ENCODE results near the gene MSLN.

Gene MSLN

DNA sequence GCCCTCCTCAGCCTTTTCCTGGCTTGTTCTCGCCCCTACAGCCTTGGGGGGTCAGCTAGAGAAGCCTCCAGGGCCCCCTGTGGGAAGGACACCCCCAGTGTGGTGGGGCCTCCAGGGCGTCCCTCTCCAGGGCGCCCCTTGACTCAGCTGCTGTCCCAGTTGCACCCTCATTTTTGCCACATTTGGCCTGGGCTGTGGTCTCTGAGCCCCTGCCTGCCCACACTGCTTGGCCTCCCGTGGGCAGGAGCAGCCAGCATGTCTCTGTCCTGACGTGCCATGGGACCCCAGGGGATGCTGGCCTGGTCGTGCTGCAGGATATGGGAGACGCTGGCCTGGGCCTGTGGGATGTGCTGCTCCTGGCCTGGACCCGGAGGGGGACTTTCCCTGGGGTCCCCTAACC is 32.9 kb downstream of the MSLN start:
- no peak for DNase-seq (ENCODE audit: low spot score)

DNA sequence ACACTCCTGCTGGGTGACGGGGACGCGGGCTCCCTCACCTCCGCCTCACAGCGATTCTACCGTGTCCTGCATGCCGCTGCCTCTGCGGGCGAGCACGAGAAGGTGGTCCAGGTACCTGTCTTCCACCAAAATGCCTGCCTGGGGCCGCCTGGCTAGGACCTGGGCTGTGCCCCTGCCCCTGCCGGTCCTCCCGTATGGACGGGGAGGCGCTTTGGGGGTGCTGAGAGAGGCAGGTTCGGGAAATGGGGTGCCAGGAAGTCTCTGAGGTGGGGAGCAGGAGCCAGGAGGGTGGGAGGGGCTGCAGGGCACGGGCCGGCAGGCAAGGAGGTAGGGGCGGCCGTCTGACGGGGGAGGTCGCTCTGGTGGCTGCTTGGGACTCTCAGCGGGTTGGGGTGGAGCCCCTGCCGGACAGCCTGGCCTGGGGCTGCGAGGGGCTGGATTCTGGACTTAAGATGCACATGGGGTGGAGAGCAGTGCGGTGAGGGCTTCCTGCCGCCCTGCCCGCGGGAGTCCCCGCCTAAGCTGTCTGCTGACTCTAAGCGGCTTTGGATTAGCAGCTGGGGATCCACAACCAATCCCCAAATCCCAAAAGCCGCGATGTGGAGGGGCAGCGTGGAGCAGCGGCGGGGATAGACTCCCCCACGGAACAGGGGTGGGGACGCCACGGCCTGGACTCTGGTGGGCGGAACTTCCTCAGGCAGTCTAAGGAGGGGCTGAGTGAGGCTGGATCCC is 33.7 kb downstream of the MSLN start:
- DNase-seq (ENCODE audit: low spot score): no peak

- no peak for DNase-seq (ENCODE audit: low spot score)
Measured at GRCh38 chr16:794853-795466, 34.4 kb downstream of the MSLN start.

GRCh38 chr16:795580-796229 is 35.2 kb downstream of the MSLN start:
- no peak for DNase-seq (ENCODE audit: low spot score)

DNA sequence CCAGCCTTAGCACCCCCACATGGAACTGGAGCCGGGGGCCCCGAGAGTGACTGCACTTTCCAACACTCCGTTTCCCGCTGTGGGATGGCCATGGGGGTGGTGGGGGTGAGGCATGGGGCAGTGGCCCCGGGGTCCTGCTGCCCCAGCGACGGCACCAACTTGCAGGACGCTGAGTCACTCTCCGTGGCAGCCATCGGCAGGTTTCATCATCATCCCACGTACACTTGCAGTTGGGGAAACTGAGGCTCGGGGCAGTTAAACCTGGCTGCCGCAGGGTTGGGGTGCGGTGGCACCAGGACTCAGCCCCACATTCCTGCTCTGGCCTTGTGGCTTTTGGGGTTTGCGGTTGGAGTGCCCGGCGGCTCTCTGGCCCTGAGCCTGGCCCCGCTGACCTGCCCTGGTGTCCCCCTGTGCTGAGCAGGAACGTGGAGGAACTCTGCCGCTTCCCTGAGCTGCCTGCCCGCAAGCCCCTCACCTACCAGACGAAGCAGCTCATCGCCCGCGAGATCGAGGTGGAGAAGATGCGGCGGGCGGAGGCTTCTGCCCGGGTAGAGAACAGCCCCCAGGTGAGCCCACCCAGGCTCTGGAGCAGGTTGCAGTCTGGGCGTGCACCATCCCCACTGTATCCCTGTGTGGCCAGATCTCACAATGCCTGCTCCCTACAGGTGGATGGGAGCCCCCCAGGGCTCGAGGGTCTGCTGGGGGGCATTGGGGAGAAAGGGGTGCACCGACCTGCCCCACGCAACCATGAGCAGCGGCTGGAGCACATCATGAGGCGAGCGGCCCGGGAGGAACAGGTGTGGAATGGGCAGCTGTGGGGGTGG is 36.0 kb downstream of the MSLN start:
- DNase-seq (ENCODE audit: low spot score): no peak

DNA sequence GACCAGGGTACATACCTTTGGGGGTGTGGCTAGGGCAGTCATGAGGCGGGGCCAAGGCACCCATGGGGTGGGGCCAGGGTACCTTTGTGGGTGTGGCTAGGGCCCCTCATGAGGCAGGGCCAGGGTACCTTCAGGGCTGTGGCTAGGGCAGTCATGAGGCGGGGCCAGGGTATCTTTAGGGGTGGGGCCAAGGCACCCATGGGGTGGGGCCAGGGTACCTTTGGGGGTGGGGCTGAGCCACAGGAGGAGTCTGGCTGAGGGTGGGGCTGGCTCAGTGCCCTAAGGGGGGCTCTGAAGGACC is 36.5 kb downstream of the MSLN start:
- no peak for DNase-seq (ENCODE audit: low spot score)

DNA sequence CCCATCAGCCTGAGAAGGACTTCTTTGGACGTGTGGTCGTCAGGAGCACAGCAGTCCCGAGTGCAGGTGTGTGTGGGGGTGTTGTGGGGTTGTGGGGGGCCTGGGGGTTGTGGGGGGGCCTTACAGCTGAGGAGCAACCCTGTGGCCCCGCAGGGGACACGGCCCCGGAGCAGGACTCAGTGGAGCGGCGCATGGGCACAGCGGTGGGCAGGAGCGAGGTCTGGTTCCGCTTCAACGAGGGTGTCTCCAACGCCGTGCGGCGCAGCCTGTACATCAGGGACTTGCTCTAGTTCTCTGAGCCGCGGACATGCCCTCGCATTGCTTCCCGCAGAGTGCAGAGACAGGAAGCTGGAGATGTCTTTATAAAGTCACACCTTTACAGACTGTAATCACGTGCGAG is 37.2 kb downstream of the MSLN start:
- no peak for DNase-seq (ENCODE audit: low spot score)

- DNase-seq (ENCODE audit: low spot score): no peak
Measured at GRCh38 chr16:798666-799065, 38.1 kb downstream of the MSLN start.

DNA sequence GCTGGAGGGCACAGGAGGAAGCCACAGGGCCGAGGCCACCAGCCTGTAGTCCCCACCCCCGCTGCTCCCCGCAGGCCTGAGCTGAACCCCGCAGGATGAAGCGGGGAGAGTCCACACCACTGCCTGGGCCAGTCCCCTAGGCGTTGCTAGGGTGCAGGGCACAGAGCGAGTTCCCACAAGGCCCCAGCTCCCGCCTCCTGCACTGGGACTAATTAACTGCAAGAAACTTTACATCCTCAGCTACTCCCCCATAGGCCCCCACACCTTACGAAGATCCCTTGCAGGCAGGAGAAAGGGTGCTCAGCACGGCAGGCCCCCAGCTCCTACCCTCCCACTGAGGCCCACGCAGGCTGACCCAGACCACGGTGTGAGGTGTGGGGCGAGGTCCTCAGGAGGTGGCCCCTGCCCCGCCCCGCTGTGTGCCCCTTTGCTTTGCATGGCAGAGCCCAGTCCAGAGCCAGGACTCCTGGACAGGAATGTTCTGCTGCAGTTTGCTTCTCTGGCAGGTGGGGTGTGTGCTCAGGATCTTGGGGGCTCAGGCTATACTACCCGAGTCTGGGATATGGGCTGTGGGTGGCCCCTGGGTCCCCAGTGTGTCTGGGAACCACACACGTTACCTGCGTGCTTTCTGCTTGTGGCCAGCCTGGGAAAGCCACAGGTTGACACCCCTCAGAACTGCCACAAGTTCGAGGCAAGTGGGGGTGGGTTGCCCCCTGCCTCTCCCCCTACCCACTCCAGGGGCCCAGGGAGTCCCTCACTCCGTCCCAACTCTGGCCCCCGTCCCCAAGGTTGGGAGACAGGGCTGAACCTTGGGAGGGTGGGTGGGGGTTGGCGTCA is 38.8 kb downstream of the MSLN start:
- DNase-seq (ENCODE audit: low spot score): no peak

DNA sequence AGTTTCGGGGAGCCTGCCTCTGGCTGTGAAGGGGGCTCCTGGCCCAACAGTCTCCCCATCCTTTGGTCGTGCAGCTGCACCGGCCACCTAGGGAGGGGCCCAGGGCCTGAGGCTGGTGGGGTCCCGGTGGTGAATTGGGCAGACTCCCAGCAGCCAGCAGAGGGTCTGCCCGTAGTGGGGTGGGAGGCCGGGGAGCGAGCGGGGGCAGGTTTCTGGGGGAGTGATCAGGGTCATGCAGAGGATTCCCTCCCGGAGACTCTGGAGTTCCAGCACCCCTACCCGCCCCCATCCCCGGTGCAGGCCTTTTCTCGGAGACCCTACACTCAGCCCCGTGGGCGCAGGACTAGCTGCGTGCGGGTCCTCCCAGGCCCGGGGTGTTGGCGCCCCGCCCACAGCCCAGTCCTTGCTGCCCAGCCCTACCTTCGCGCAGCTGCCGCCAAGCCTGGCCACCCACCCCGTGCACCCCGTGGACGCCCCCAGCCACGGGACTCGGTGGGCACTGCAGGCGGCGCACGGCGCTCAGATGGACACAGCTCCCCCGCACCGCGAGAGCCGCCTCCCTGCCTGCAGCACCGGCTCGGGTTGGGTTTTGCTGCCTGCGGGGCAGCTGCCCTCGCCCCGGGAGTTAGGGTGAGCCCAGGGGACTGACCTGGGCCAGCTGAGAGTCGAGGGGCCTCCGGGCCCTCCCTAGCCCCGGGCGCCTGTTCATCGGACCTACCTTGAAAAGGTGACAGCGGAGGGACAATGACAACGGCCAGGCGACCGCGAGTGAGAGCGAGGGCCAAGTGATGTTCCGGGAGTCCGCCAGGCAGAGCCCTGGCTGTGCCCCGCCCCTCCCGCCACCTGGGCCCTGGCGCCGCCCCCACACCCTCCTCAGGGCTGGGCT is 39.7 kb downstream of the MSLN start, which contains the start of gene GNG13:
Gene GNG13, minus strand, starts transcription at position 787 of the 886 bp plus-strand sequence. CDS start 1,657 bp downstream, outside the sequence.
- DNase-seq (ENCODE audit: low spot score): no peak

DNA sequence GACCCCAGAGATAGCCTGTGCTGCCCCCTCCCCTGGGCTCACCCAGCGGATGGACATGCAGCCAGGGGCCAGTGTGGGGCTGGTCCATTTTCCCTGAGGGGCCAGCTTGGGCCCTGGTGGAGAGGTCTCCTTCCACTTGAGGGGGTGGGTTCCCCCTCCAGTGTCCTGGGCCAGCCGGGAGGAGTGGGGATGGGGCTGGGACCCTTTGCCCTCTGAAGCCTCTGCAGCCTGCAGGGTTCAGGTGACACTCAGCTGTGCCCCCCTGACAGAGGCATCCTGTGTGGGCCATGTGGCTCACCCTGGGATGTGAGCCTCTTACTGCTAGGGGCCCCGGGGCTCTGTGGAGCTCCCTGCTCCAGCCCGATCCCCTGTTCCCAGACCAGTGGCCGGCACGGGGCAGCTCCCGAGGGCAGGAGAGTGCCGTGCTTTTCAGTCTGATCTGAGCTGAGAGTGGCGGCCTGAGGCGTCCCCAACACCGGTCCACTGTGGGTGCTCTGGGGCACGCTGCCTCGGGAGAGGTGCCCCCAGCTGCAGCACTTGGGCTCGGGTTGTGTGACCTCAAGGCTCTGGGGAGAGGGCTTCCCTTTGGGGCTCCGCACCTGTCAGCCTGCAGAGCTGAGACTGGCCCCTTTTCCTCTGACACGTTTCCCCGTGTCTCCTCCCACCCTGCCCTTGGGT is 40.4 kb downstream of the MSLN start:
- no peak for DNase-seq (ENCODE audit: low spot score)

DNA sequence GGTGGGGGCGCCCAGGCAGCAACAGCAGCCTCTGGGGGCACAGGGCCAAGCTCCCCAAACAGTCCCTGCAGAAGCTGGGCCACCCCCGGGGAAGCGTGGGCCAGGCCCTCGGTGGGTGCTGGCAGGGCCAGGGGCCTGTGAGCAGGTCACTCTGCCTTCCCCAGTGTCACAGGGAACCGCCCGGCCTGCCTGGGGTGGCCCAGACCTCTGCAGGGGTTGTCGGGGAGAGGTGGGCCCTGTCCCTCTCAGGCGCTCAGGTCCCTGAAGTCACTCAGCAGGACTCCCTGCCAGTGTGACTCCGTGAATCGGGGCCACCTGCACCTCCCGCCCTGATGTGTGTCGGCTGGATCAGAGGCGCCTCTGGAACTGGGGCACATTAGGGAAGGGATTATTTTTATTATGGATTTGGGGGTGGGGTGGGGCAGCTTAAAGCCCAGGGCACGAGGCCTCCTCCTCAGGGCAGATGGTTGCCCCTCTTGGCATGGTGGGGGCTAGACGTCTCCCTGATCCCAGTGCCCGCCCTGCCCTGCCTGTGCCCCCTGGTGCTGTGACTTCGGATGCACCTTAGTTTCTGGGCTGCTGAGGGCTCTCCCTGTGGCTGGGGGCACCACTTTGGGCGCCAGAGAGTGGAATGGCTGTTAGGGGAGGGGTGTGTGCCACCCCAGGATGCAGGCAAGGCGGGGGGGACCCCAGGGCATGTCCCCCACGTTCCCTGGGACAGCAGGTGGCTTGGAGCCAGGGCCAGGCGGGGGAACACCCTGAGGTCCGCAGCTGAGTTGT is 41.2 kb downstream of the MSLN start:
- no peak for DNase-seq (ENCODE audit: low spot score)

DNA sequence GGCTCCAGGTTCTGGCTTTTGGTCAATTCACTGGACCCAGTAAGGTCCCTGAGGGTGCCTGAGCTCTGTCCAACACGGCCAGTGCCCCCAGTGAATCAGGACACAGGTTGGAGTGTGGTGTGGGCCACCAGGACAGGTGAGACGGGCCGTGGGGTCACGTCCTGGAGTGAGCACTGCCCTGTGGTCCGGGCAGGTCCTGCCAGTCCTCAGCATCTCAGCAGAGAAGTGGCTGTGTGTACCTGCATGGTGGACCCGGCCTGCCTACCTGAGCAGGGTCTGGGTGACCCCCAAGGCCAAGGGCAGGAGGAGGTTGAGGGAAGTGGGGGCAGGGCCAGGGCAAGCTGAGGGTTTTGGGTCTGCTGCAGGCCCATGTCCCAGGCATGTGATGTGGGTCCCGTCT is 41.9 kb downstream of the MSLN start:
- DNase-seq (ENCODE audit: low spot score): no peak

GRCh38 chr16:802914-803753 is 42.6 kb downstream of the MSLN start:
- no peak for DNase-seq (ENCODE audit: low spot score)

DNA sequence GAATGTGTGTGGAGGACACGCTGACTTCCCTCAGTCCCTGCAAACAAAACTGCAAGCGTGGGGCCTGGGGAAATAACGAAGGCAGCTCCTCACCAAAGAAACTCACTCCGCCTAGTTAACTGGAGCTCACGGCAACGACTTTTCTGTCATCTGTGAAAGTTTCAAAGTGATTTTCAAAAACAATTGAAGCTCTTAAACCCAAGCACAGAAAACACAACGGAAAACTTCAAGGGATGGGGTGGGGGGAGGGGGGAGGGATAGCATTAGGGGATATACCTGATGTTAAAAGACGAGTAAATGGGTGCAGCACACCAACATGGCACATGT is 43.2 kb downstream of the MSLN start:
- no peak for DNase-seq (ENCODE audit: low spot score)

GRCh38 chr16:804193-805048 is 43.9 kb downstream of the MSLN start:
- no peak for DNase-seq (ENCODE audit: low spot score)

GRCh38 chr16:805474-805873 is 44.9 kb downstream of the MSLN start:
- DNase-seq (ENCODE audit: low spot score): no peak
